ENCODE data around the gene HSPBP1.
"Not testable (repeated sequence)": the region's sequence is repeated elsewhere in the genome, so short reads cannot be mapped to it uniquely, and the experiment has no call there.

Gene HSPBP1, protein sequence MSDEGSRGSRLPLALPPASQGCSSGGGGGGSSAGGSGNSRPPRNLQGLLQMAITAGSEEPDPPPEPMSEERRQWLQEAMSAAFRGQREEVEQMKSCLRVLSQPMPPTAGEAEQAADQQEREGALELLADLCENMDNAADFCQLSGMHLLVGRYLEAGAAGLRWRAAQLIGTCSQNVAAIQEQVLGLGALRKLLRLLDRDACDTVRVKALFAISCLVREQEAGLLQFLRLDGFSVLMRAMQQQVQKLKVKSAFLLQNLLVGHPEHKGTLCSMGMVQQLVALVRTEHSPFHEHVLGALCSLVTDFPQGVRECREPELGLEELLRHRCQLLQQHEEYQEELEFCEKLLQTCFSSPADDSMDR

GRCh38 chr19:55279770-55280643 lies at the start of gene HSPBP1:
Gene HSPBP1 (minus strand): TSS chr19:55280110. CDS start chr19:55279608, 502 bp downstream.
- H3K36me3 Mint-ChIP-seq (ENCODE audit: low read depth), result peaks cover 38% of the 10 kb centered on the region
- peak; percentile 98 for DNase-seq
- peak within 1 kb of the TSS; percentile 99 for H3K27ac Mint-ChIP-seq
- no peaks in the 10 kb centered on the region for H3K9me3 Mint-ChIP-seq
- no peaks in the 10 kb centered on the region for H3K27me3 Mint-ChIP-seq
- peaks cover 48% of the 10 kb centered on the region for H3K4me1 Mint-ChIP-seq (ENCODE audit: low read depth)
- H3K4me3 Mint-ChIP-seq, result peak within 1 kb of the TSS; percentile 100

- not testable (repeated sequence) for H3K4me1 Mint-ChIP-seq (ENCODE audit: low read depth); H3K9me3 Mint-ChIP-seq; H3K27ac Mint-ChIP-seq; DNase-seq; H3K36me3 Mint-ChIP-seq (ENCODE audit: low read depth); H3K4me3 Mint-ChIP-seq
- H3K27me3 Mint-ChIP-seq, result peaks cover 10% of the 10 kb centered on the region
Observed at GRCh38 chr19:55328774-55329318, 48.9 kb upstream of the HSPBP1 start.

- DNase-seq, result no peak
- Mint-ChIP-seq H3K4me1 (ENCODE audit: low read depth) (no peaks in the 10 kb centered on the region), H3K9me3 (no peaks in the 10 kb centered on the region), H3K27me3 (peaks cover 3% of the 10 kb centered on the region), H3K4me3 (no peak within 1 kb of the TSS), H3K36me3 (ENCODE audit: low read depth) (no peaks in the 10 kb centered on the region), H3K27ac (no peak within 1 kb of the TSS)
Observed at GRCh38 chr19:55325172-55325571, 45.3 kb upstream of the HSPBP1 start, which contains the start of gene TMEM150B. Gene TMEM150B (minus strand): TSS chr19:55325341. CDS start chr19:55321036, 4,305 bp downstream.

DNA sequence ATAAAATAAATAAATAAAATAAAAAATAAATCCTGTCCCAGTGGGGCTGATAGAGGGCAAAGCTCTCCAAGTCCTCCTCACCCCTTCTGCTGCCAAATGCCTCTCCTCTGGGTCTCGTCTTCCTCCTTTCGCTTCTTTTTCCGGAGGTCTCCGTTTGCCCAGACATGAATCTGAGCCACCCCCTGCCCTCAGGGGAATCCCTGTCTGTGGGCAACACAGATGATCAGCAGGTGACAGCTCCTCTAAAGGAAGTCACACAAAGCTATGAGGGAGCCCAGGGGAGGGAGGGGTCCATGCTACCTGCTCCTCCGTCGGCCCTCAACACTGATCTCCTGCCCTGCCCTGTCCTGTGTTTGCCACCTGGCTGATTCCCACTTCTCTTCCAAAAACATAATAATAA lies 44.8 kb upstream of the HSPBP1 start:
- Mint-ChIP-seq H3K4me1 (ENCODE audit: low read depth) (no peaks in the 10 kb centered on the region), H3K4me3 (no peak overlapping the region), H3K9me3 (no peaks in the 10 kb centered on the region), H3K27ac (no peak overlapping the region), H3K27me3 (peaks cover 3% of the 10 kb centered on the region), H3K36me3 (ENCODE audit: low read depth) (no peaks in the 10 kb centered on the region)
- no peak for DNase-seq

- no peaks in the 10 kb centered on the region for H3K9me3 Mint-ChIP-seq
- no peak overlapping the region for H3K27ac Mint-ChIP-seq
- H3K36me3 Mint-ChIP-seq (ENCODE audit: low read depth), result no peaks in the 10 kb centered on the region
- no peaks in the 10 kb centered on the region for H3K27me3 Mint-ChIP-seq
- DNase-seq, result no peak
- no peak overlapping the region for H3K4me3 Mint-ChIP-seq
- H3K4me1 Mint-ChIP-seq (ENCODE audit: low read depth), result no peaks in the 10 kb centered on the region
Observed at GRCh38 chr19:55322204-55322885, 42.4 kb upstream of the HSPBP1 start.

GRCh38 chr19:55321466-55322137 lies 41.7 kb upstream of the HSPBP1 start:
- no peak overlapping the region for H3K4me3 Mint-ChIP-seq
- H3K27me3 Mint-ChIP-seq, result no peaks in the 10 kb centered on the region

DNA sequence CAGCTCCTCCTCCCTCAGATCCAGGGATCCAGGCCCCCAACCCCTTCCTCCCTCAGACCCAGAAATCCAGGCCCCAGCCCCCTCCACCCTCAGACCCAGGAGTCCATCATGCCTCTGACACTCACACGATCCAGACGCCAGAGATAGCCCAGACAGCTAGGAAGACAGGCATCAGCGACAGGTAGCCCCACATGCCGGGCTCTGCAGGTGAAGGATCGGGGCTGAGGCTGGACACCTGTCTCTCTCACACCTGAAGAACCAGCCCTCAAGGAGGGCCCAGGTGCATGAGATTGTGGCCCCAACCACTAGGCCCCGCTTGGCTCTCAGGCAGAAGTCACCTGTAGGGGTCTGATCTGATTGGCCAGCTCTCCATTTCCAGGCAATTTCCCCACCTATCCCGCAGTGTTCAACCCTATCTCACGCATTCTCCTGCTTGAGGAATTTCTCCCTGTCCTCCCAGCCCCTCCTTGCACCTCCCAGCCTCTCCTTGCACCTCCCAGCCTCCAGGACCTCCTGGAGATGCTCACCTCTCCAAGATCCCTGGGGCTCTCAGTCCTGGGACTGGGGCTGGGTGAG lies 41.0 kb upstream of the HSPBP1 start:
- no peaks in the 10 kb centered on the region for H3K9me3 Mint-ChIP-seq
- no peaks in the 10 kb centered on the region for H3K4me1 Mint-ChIP-seq (ENCODE audit: low read depth)
- H3K36me3 Mint-ChIP-seq (ENCODE audit: low read depth), result no peaks in the 10 kb centered on the region
- no peaks in the 10 kb centered on the region for H3K27me3 Mint-ChIP-seq
- H3K27ac Mint-ChIP-seq, result no peak overlapping the region
- DNase-seq, result no peak
- no peak overlapping the region for H3K4me3 Mint-ChIP-seq

More at GRCh38 chr19:55321466-55322137, 41.7 kb upstream of the HSPBP1 start:
- no peak for DNase-seq
- no peaks in the 10 kb centered on the region for H3K9me3 Mint-ChIP-seq
- no peaks in the 10 kb centered on the region for H3K4me1 Mint-ChIP-seq (ENCODE audit: low read depth)
- no peaks in the 10 kb centered on the region for H3K36me3 Mint-ChIP-seq (ENCODE audit: low read depth)
- no peak overlapping the region for H3K27ac Mint-ChIP-seq

GRCh38 chr19:55319785-55320184 lies 39.9 kb upstream of the HSPBP1 start:
- Mint-ChIP-seq H3K27ac (no peak overlapping the region), H3K9me3 (no peaks in the 10 kb centered on the region), H3K4me3 (no peak overlapping the region), H3K36me3 (ENCODE audit: low read depth) (no peaks in the 10 kb centered on the region), H3K27me3 (no peaks in the 10 kb centered on the region), H3K4me1 (ENCODE audit: low read depth) (no peaks in the 10 kb centered on the region)
- DNase-seq, result no peak

GRCh38 chr19:55316646-55317045 lies 36.7 kb upstream of the HSPBP1 start:
- H3K4me3 Mint-ChIP-seq, result no peak overlapping the region
- no peaks in the 10 kb centered on the region for H3K27me3 Mint-ChIP-seq
- no peak overlapping the region for H3K27ac Mint-ChIP-seq
- no peak for DNase-seq
- no peaks in the 10 kb centered on the region for H3K36me3 Mint-ChIP-seq (ENCODE audit: low read depth)
- no peaks in the 10 kb centered on the region for H3K4me1 Mint-ChIP-seq (ENCODE audit: low read depth)
- no peaks in the 10 kb centered on the region for H3K9me3 Mint-ChIP-seq

DNA sequence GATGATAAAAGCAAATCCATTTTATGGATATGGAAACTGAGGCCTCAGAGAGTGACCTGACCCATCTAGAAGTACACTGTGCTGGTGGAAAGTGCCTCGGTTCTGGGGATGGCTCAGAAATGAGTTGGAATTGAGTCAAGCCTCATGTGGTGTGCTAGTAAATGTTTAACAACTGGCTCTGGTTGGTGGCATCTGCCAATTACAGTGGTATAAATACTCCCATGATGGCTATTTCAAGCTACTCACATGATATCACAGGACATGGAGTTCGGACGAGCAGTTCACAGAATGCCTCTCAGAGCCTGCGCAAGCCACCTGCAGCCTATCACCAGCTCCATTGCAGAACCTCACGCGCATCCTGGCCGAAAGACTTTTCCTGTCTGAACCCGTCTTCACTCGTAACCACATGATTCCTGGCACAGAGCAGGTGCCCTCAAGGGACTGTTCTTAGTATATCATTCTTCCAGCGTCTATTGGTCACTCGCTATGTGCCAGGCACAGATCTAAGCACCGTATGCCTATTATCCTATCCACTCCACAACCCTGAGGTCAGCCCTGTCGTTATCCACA lies 36.1 kb upstream of the HSPBP1 start:
- Mint-ChIP-seq H3K27ac (no peak overlapping the region), H3K4me1 (ENCODE audit: low read depth) (no peaks in the 10 kb centered on the region), H3K36me3 (ENCODE audit: low read depth) (no peaks in the 10 kb centered on the region), H3K27me3 (no peaks in the 10 kb centered on the region), H3K9me3 (no peaks in the 10 kb centered on the region), H3K4me3 (no peak overlapping the region)
- no peak for DNase-seq

DNA sequence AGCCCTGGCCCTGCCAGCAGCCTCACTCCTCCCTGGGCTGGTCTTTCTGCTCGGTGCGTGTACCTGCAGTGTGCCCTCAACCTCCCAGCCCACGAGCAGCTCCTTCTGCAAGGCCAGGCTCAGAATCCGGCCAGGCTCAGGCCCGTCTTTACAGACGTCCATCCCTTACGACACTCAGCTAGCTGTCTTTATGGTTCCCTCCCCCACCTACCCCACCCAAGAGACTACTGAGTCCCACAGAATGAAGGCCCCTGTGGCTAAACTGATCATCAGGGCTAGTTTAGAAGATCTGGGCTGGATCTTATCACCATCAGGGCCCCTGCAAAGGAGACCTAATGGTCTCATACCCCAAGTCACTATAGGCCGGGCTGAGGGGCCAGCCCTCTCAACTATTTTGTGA lies 34.5 kb upstream of the HSPBP1 start:
- DNase-seq, result no peak
- H3K9me3 Mint-ChIP-seq, result no peaks in the 10 kb centered on the region

GRCh38 chr19:55312621-55313512 lies 33.0 kb upstream of the HSPBP1 start:
- Mint-ChIP-seq H3K36me3 (ENCODE audit: low read depth) (peaks cover 6% of the 10 kb centered on the region), H3K27ac (no peak overlapping the region)

More for the DNA sequence above, 34.5 kb upstream of the HSPBP1 start:
- Mint-ChIP-seq H3K27ac (peak overlapping the region; percentile 23), H3K4me1 (ENCODE audit: low read depth) (no peaks in the 10 kb centered on the region), H3K36me3 (ENCODE audit: low read depth) (no peaks in the 10 kb centered on the region), H3K4me3 (no peak overlapping the region), H3K27me3 (no peaks in the 10 kb centered on the region)

More at GRCh38 chr19:55312621-55313512, 33.0 kb upstream of the HSPBP1 start:
- H3K9me3 Mint-ChIP-seq, result no peaks in the 10 kb centered on the region
- H3K4me3 Mint-ChIP-seq, result no peak overlapping the region
- H3K4me1 Mint-ChIP-seq (ENCODE audit: low read depth), result no peaks in the 10 kb centered on the region
- no peak for DNase-seq
- no peaks in the 10 kb centered on the region for H3K27me3 Mint-ChIP-seq
